ENCODE results near the gene MRPL36.

The MRPL36 gene

DNA sequence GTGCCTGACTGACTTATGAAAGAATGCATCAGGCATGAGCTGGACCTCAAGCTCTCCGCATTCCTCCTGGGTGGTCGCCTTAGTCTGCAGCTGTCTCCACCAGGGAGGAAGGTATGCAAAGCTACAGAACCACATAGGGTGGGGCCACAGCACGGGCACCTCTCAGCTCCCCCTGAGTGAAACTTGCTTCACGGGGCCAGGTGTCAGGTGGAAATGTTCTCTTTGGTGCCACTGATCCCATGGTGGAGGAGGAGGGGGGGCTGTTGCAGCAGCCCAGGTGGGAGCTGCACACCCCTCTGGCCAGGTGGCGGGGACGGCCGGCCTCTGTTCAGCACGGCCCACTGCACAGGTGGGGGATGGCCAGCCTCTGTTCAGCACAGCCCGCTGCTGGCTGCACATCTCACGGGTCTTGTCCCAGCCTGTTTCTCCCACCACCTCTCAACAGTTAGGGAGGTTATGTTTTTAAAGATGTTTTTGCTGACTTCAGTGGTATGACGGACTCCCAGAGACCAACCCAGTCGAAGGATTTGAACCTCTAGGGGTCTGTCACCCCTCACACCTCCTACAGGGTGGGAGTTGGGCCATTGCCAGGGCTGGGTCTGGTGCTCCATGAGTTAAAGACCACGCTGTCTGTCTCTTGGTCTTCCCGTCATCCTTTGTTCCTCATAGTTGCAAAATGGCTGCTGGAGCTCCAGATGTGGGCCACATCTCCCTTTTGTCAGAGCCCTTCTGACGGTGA lies 34.3 kb downstream of the MRPL36 start:
- Histone ChIP-seq H3K4me2 (ENCODE audit: low read depth, low read length) (no peak overlapping the region), H3K27ac (ENCODE audit: low read length) (no peak overlapping the region), H3F3A (ENCODE audit: insufficient read depth, low read length) (no peaks in the 10 kb centered on the region), H3K4me1 (ENCODE audit: low read length) (0 out of 2 replicates have a peak, but pooled peaks cover 9% of the 10 kb centered on the region), H3K79me2 (ENCODE audit: low read length) (no peaks in the 10 kb centered on the region), H2AFZ (ENCODE audit: low read length) (no peak overlapping the region), H3K4me3 (ENCODE audit: low read length) (no peak overlapping the region), H3K9ac (ENCODE audit: low read length) (no peak overlapping the region), H4K20me1 (ENCODE audit: insufficient read depth, low read length) (no peaks in the 10 kb centered on the region), H3K9me2 (replicated peaks; ENCODE audit: insufficient read depth, low read length) (no peaks in the 10 kb centered on the region), H3K9me3 (replicated peaks; ENCODE audit: insufficient read depth, low read length) (no peaks in the 10 kb centered on the region), H3K36me3 (replicated peaks; ENCODE audit: insufficient read depth, low read length) (no peaks in the 10 kb centered on the region), H3K27me3 (replicated peaks; ENCODE audit: insufficient read depth, low read length) (peaks cover 32% of the 10 kb centered on the region)
- no peak for TF ChIP-seq EZH2phosphoT487 (IDR thresholded peaks at IDR 0.05; ENCODE audit: low read length)
- peak; percentile 22 for DNase-seq

DNA sequence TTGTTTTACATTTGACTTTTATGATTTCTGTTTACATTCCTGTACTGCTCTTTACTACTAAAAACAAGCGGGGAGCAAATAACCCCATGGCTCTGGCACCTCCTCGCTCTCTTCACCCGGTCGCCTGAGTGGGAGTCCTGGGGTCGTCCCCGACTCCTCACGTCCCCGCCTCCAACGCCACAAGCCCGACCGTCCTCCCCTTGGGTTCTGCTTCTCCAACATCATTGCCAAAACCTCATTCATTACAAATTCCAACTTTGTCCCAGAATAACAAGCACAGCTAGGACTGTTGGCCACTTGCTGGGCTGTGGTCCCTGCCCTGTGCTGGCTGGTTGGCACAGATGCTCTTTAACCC lies 35.1 kb downstream of the MRPL36 start:
- DNase-seq, result no peak
- Histone ChIP-seq H3K4me2 (ENCODE audit: low read depth, low read length) (no peak overlapping the region), H3K27me3 (replicated peaks; ENCODE audit: insufficient read depth, low read length) (peaks cover 32% of the 10 kb centered on the region), H3K9me2 (replicated peaks; ENCODE audit: insufficient read depth, low read length) (no peaks in the 10 kb centered on the region), H3K36me3 (replicated peaks; ENCODE audit: insufficient read depth, low read length) (no peaks in the 10 kb centered on the region), H3K27ac (ENCODE audit: low read length) (no peak overlapping the region), H3F3A (ENCODE audit: insufficient read depth, low read length) (no peaks in the 10 kb centered on the region), H2AFZ (ENCODE audit: low read length) (no peak overlapping the region), H3K9me3 (replicated peaks; ENCODE audit: insufficient read depth, low read length) (no peaks in the 10 kb centered on the region), H3K4me3 (ENCODE audit: low read length) (no peak overlapping the region), H3K79me2 (ENCODE audit: low read length) (no peaks in the 10 kb centered on the region), H4K20me1 (ENCODE audit: insufficient read depth, low read length) (no peaks in the 10 kb centered on the region), H3K9ac (ENCODE audit: low read length) (no peak overlapping the region), H3K4me1 (ENCODE audit: low read length) (0 out of 2 replicates have a peak, but pooled peaks cover 9% of the 10 kb centered on the region)
- TF ChIP-seq, protein P1, sequence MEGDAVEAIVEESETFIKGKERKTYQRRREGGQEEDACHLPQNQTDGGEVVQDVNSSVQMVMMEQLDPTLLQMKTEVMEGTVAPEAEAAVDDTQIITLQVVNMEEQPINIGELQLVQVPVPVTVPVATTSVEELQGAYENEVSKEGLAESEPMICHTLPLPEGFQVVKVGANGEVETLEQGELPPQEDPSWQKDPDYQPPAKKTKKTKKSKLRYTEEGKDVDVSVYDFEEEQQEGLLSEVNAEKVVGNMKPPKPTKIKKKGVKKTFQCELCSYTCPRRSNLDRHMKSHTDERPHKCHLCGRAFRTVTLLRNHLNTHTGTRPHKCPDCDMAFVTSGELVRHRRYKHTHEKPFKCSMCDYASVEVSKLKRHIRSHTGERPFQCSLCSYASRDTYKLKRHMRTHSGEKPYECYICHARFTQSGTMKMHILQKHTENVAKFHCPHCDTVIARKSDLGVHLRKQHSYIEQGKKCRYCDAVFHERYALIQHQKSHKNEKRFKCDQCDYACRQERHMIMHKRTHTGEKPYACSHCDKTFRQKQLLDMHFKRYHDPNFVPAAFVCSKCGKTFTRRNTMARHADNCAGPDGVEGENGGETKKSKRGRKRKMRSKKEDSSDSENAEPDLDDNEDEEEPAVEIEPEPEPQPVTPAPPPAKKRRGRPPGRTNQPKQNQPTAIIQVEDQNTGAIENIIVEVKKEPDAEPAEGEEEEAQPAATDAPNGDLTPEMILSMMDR (IDR thresholded peaks at IDR 0.05; ENCODE audit: low read length), result no peak
- TF ChIP-seq EZH2phosphoT487 (IDR thresholded peaks at IDR 0.05; ENCODE audit: low read length) (no peak), EZH2 (optimal IDR thresholded peaks at IDR 0.05; ENCODE audit: low read depth, low read length) (no peak)

DNA sequence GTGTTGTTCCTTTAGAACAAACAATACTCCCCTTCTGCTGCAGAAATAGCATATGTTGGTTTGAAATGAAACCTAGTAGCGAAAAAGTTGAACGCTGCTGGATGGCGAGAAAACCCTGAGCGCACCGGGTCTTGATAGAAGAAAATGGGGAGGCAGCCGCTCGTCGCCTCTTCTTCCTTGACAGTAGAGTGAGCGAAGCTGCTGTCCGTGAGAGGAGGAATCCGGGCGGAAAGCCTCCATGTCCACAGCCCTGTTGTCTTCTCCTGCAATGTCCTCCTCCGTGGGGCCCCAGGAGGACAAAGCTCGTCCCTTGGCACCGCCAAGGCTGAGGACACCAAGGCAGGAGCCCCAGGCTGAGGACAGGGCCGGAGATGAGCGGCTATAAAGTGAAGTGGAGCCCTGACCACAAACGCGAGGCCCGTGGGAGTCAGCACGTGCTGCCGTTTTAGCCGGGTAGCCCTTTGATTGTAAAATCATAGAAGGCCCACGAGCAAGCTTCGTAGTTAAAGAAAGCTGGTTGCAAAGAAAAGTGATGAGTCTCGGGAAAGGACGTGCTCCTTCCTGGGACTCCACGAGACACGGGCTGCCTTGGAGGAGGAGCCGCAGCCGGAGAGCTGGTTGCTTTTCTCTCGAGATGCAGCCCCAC lies 35.6 kb downstream of the MRPL36 start:
- Histone ChIP-seq H3K27ac (ENCODE audit: low read length) (no peak overlapping the region), H4K20me1 (ENCODE audit: insufficient read depth, low read length) (no peaks in the 10 kb centered on the region), H3K27me3 (replicated peaks; ENCODE audit: insufficient read depth, low read length) (peaks cover 32% of the 10 kb centered on the region), H3K9me2 (replicated peaks; ENCODE audit: insufficient read depth, low read length) (no peaks in the 10 kb centered on the region), H3K4me3 (ENCODE audit: low read length) (no peak overlapping the region), H3K9me3 (replicated peaks; ENCODE audit: insufficient read depth, low read length) (no peaks in the 10 kb centered on the region), H2AFZ (ENCODE audit: low read length) (no peak overlapping the region), H3K79me2 (ENCODE audit: low read length) (no peaks in the 10 kb centered on the region), H3F3A (ENCODE audit: insufficient read depth, low read length) (no peaks in the 10 kb centered on the region), H3K4me1 (ENCODE audit: low read length) (0 out of 2 replicates have a peak, but pooled peaks cover 9% of the 10 kb centered on the region), H3K4me2 (ENCODE audit: low read depth, low read length) (no peak overlapping the region), H3K9ac (ENCODE audit: low read length) (no peak overlapping the region), H3K36me3 (replicated peaks; ENCODE audit: insufficient read depth, low read length) (no peaks in the 10 kb centered on the region)
- TF ChIP-seq EZH2phosphoT487 (IDR thresholded peaks at IDR 0.05; ENCODE audit: low read length), result no peak
- TF ChIP-seq EZH2 (optimal IDR thresholded peaks at IDR 0.05; ENCODE audit: low read depth, low read length), result no peak
- TF ChIP-seq, protein P1 (IDR thresholded peaks at IDR 0.05; ENCODE audit: low read length), result no peak
- no peak for DNase-seq

DNA sequence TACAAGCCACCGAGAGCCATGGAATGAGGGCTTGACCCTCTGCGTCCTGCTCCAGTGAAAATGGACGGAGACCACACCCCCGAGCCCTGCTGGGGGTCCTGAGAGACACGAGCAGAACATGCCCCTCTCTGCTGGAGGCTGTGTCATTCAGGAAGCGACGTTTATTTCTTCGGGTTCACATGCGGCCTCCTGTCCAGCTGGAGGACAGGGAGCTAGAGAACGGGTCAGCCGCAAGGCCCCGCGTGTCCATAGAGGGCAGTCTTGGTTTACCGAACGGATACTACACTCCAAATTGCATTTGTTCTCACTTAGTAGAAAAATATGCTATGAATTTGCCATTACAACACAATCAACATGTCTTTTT lies 36.1 kb downstream of the MRPL36 start:
- Histone ChIP-seq H3K27me3 (replicated peaks; ENCODE audit: insufficient read depth, low read length) (peaks cover 33% of the 10 kb centered on the region), H3K9me3 (replicated peaks; ENCODE audit: insufficient read depth, low read length) (no peaks in the 10 kb centered on the region), H2AFZ (ENCODE audit: low read length) (no peak overlapping the region), H3K79me2 (ENCODE audit: low read length) (no peaks in the 10 kb centered on the region), H3K4me2 (ENCODE audit: low read depth, low read length) (no peak overlapping the region), H3F3A (ENCODE audit: insufficient read depth, low read length) (no peaks in the 10 kb centered on the region), H3K4me1 (ENCODE audit: low read length) (0 out of 2 replicates have a peak, but pooled peaks cover 9% of the 10 kb centered on the region), H3K27ac (ENCODE audit: low read length) (no peak overlapping the region), H3K9ac (ENCODE audit: low read length) (no peak overlapping the region), H4K20me1 (ENCODE audit: insufficient read depth, low read length) (no peaks in the 10 kb centered on the region), H3K4me3 (ENCODE audit: low read length) (no peak overlapping the region), H3K36me3 (replicated peaks; ENCODE audit: insufficient read depth, low read length) (no peaks in the 10 kb centered on the region), H3K9me2 (replicated peaks; ENCODE audit: insufficient read depth, low read length) (no peaks in the 10 kb centered on the region)
- no peak for TF ChIP-seq EZH2phosphoT487 (IDR thresholded peaks at IDR 0.05; ENCODE audit: low read length)
- TF ChIP-seq, protein P1 (IDR thresholded peaks at IDR 0.05; ENCODE audit: low read length), result peak; percentile 45
- no peak for DNase-seq
